ENCODE measurements around the gene RTTN.

The RTTN gene

GRCh38 chr18:70085641-70086040 is 119.8 kb downstream of the RTTN start:
- intact Hi-C loops (cut with DNase I), result loop anchor here (10.0 kb wide), 1 partner anchor 1241 kb away; no protein-coding TSS in a partner anchor
- DNase-seq, result no peak

- intact Hi-C loops (cut with DNase I), result loop anchor here (10.0 kb wide), 1 partner anchor 1238 kb away; no protein-coding TSS in a partner anchor
- no peak for DNase-seq
Measured at GRCh38 chr18:70082430-70082829, 123.1 kb downstream of the RTTN start.

GRCh38 chr18:70078106-70078505 is 127.4 kb downstream of the RTTN start:
- intact Hi-C loops (cut with DNase I), result no loop called here
- no peak for DNase-seq

GRCh38 chr18:70075906-70076305 is 129.6 kb downstream of the RTTN start:
- DNase-seq, result no peak
- intact Hi-C loops (cut with DNase I), result no loop called here

- intact Hi-C loops (cut with DNase I), result no loop called here
- no peak for DNase-seq
Measured at GRCh38 chr18:70074116-70074515, 131.4 kb downstream of the RTTN start.

- intact Hi-C loops (cut with DNase I), result no loop called here
- no peak for DNase-seq
Measured at GRCh38 chr18:70073432-70073831, 132.1 kb downstream of the RTTN start.

GRCh38 chr18:70072678-70073077 is 132.8 kb downstream of the RTTN start:
- DNase-seq, result no peak
- intact Hi-C loops (cut with DNase I), result no loop called here

GRCh38 chr18:70069965-70070364 is 135.5 kb downstream of the RTTN start:
- intact Hi-C loops (cut with DNase I), result no loop called here
- DNase-seq, result no peak

- intact Hi-C loops (cut with DNase I), result no loop called here
- DNase-seq, result no peak
Measured at GRCh38 chr18:70069382-70069781, 136.1 kb downstream of the RTTN start.

- intact Hi-C loops (cut with DNase I), result no loop called here
- no peak for DNase-seq
Measured at GRCh38 chr18:70068981-70069380, 136.5 kb downstream of the RTTN start.

GRCh38 chr18:70059684-70060083 is 145.8 kb downstream of the RTTN start:
- no peak for DNase-seq
- intact Hi-C loops (cut with DNase I), result no loop called here

GRCh38 chr18:70058916-70059315 is 146.6 kb downstream of the RTTN start:
- intact Hi-C loops (cut with DNase I), result no loop called here
- DNase-seq, result no peak

- intact Hi-C loops (cut with DNase I), result no loop called here
- no peak for DNase-seq
Measured at GRCh38 chr18:70047931-70048603, 157.4 kb downstream of the RTTN start.

- no peak for DNase-seq
- intact Hi-C loops (cut with DNase I), result no loop called here
Measured at GRCh38 chr18:70046796-70047195, 158.7 kb downstream of the RTTN start.

GRCh38 chr18:70046207-70046606 is 159.3 kb downstream of the RTTN start:
- no peak for DNase-seq
- intact Hi-C loops (cut with DNase I), result no loop called here

- DNase-seq, result no peak
- intact Hi-C loops (cut with DNase I), result no loop called here
Measured at GRCh38 chr18:70044632-70045031, 160.9 kb downstream of the RTTN start.

- intact Hi-C loops (cut with DNase I), result no loop called here
- no peak for DNase-seq
Measured at GRCh38 chr18:70041459-70042050, 163.9 kb downstream of the RTTN start.

GRCh38 chr18:70039186-70039585 is 166.3 kb downstream of the RTTN start:
- intact Hi-C loops (cut with DNase I), result no loop called here
- DNase-seq, result no peak

GRCh38 chr18:70037431-70038061 is 167.9 kb downstream of the RTTN start:
- intact Hi-C loops (cut with DNase I), result no loop called here
- no peak for DNase-seq

GRCh38 chr18:70036771-70037347 is 168.6 kb downstream of the RTTN start:
- intact Hi-C loops (cut with DNase I), result no loop called here
- peak in 1 of 10 donors; percentile 17 for DNase-seq

GRCh38 chr18:70036168-70036567 is 169.3 kb downstream of the RTTN start:
- no peak for DNase-seq
- intact Hi-C loops (cut with DNase I), result no loop called here

GRCh38 chr18:70031221-70031620 is 174.3 kb downstream of the RTTN start:
- intact Hi-C loops (cut with DNase I), result no loop called here
- DNase-seq, result no peak

All from posterior cingulate gyrus (tissue), 11 donors.